RPMI8226 (cell line): ENCODE measurements around the gene ERCC6.
A peak's percentile ranks its signal among the peaks of the same experiment; 100 is the strongest.

ENCODE experiments used
- DNase-seq: peaks from one replicate; pipeline ENCODE4 v3.0.0-alpha.2; 2015

ERCC6 gene

DNA sequence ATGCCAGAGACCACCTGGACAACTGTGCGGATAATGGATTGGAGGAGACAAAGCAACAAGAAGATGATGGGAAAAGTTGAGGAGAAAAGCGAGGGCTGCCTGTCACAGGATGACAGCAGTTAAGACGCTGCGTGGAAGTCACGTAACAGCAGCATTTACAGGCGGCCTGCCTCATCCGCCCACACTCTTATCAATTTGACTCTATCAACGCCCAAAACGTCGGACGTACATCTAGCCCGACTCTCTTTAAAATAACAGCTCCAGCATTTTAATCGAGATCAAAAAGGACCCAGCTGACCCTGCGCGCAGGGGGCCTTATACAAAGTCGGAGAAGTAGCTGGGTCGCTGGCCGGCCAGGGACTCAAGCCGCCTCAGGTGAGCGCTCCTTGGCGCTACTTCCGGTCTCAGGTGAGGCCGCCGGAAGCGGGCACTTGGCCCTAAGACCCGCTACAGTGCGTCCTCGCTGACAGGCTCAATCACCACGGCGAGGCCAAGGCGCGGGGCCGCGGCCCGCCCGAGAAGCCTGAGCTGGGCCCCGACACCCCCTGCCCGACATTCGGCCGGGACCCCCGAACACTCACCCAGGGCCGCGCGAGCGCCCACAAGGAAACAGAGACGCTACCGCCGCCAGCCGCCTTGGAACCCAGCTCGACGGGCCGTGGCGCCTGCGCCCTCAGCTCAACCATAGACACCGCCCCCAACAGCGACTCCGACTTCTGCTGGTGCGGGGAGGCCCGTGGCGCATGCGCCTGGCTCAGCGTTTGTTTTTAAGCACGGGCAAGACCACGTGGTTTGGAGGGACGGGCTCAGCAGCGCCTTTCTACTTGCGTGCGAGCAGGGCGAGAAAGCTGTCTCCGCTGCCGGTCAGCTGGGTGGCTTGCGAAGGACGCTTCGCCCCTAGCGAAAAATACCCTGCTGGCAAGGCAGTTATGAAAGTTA lies at the start of gene ERCC6:
TSS of gene ERCC6 (minus strand) at position 741 of the 939 bp plus-strand sequence.
- DNase-seq: peak; percentile 95

DNA sequence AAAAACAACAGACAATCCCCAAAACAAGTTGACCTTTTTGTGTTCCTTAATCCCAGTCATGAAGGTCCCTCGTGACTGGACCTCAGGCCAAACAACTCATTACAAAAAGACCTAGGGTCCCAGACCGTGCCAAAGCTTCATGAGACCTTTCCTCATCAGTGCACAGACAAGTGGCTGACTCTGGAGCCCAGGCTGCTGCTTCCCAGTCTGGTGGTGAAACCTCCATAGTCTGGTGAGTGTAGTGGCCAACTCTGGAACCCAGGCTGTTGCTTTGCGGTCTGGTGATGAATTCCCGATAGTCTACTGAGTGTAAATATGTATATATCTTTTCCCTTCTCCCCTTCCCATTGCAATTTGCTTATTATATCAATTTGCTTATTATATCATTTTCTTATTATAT lies 49.1 kb upstream of the ERCC6 start:
- no peak for DNase-seq

DNA sequence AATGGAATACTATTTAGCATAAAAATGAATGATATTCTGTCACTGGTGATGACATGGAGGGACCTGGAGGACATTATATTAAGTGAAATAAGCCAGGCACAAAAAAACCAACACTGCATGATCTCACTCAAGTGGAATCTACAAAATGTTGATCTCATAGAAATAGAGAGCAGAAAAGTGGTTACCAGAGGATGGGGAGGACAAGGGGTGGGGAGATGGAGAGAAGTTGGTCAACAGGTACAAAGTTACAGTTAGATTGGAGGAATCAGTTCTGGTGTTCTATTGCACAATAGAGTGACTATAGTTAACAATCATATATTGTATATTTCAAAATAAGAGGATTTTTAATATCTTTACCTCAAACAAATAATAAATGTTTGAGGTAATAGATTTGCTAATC lies 46.5 kb upstream of the ERCC6 start:
- no peak for DNase-seq

DNA sequence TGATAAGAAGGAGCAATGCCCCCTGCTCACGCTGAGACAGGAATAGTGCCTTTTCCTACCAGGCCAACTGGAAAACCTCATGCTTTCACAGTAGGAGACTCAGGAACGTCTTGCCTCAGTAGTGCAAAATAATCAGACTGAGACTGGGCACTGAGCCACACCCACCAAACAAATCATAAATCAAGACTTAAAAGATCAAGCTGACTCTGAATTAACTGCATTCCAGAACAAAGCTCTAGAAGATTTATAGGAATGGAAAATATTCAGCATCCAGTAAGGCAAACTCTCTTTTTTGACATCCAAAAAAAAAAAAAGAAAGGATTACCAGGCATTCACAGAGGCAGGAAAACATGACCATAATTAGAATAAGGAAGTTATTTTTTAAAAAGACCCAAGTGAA lies 40.7 kb upstream of the ERCC6 start:
- DNase-seq: no peak

DNA sequence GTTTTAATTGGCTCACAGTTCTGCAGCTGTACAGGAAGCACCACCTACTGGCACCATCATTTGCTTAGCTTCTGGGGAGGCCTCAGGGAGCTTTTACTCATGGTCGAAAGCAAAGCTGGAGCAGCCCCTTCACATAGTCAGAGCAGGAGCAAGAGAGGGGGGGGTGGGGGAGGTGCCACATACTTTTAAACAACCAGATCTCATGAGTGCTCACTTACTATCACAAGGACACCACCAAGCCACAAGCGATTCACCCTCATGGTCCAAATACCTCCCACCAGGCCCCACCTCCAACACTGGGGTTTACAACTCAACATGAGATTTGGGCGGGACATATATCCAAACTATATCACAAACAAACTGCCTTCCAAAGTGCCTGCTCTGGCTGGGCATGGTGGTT lies 39.5 kb upstream of the ERCC6 start:
- DNase-seq: no peak

DNA sequence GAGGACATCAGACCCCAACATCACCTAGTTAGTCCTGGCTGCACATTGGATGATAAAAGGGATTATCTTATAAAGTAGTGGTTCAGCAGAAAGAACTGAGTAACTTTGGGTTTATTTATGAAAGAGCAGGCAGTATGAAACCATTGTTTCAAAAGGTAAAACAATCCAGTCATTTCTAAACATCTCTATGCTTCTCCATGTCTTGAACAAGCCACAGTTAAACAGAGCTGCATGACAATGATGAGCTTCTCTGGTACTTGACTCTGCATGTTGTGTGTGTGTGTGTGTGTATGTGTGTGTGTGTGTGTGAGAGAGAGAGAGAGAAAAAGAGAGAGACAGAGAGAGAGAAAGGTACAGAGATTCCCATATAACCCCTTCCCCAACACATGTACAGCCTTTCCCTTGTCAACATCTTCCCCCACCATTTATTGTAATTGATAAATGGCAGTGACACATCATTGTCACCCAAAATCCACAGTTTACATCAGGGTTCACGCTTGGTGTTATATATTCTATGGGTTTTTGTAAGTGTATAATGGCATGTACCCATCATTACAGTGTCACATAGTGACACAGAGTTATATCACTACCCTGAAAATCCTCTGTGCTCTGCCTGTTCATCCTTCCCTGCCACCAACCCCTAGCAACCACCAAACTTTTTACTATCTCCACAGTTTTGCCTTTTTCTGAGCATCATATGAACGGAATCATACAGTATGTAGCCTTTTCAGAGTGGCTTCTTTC lies 38.4 kb upstream of the ERCC6 start:
- no peak for DNase-seq

DNA sequence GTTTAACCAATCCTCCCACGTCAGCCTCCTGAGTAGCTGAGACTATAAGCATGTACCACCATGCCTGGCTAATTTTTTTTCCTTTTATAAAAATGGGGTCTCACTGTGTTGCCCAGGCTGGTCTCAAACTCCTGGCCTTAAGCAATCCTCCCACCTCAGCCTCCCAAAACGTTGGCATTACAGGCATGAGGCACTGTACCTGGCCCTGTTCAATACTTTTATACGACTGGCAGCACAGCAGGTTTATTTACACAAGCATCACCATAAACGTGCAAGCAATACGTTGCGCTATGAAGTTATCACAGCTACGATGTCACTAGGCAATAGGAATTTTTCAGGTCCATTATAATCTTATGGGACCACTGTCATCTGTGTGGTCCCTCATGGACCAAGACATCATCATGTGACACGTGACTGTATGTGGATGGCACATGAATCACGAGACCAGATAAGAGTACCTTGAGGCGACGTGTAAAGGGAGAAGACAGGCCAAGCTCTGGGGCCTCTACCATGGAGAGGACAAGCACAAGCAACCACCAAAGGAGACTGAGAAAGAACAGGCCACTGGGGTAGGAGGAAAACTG lies 36.7 kb upstream of the ERCC6 start:
- DNase-seq: no peak

DNA sequence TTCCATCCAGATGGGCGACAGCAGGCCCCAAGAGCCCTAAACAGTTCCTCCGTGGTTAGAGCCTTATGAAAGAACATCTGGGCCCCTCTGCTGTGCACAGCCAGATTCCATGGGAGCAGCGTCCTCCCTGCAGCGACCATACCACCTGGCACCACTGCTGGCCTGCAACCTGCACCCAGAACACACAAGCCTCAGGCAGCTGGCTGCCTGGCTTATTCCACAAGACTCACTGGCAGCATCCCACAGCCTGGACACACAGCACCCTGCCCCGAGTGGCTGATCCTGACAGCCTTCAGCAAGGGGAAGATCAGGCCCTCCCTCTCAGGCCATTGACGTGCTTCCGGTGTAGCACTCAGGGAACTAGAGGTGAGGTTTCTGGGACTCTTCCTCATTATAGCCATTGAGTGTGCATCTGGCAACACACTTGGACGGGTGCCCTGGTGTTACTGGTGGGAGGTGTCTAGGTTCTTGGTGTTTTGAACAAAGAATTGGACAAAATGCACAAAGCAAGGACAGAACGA lies 33.7 kb upstream of the ERCC6 start:
- peak; percentile 27 for DNase-seq

DNA sequence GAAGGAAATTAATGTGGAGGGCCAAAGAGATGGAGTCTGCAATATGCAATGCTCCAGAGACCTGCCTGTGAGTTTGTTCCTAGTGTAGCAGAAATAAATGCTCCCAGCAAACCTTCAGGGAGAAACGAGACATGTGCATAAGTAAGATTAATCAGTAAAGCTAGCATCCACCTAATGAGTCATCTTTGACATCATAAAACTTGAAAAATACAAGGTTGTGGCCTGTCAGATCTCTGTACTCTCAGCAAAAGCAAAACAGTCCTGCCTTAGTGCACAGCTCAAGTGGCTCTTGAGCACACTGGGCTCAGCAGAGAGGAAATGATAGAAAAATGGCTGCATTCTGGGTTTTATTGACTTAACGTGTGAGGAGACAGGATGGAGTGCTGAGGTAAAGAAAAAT lies 32.5 kb upstream of the ERCC6 start:
- no peak for DNase-seq

DNA sequence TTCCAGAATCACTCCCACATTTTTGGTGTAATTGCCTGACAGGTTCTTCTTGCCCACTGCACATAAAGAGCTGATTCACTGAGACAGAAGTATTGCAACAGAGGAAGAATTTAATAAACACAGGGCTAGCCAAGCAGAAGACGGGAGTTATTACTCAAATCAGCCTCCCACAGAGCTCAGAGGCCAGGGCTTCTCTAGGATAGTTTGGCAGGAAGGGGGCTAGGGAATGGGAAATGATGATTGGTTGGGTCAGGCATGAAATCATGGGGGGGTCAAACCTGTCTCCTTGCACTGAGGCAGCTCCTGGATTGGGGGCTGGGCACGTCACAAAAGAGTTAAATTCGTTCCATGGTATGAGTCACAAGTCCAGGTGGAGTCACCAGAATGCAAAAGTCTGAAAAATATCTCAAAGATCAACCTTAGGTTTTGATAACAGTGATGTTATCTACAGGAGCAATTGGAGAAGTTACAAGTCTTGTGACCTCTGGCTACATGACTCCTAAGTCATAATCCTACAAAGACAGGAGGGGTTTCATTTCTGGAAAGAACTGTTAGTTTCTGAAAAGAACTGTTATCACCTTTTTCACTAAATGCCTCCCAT lies 30.2 kb upstream of the ERCC6 start:
- no peak for DNase-seq

DNA sequence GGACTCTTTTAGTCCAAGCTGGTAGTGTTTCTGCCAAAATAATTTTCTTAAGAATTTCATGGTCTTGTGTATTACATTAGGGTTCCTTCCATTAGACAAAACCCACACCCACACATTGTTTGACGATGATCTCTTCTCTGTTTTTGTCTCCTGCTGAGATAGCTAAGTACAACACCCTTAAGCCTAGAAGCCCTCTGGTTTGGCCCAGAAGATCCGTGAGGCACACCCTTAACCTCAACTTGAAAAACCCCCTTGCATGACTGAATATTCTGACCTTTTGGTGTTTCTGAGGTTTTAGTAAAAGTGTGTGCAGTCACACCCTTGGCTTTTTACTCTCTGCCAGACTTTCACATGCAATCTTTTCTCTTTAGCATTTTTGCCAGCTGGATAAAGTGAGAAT lies 29.3 kb upstream of the ERCC6 start:
- no peak for DNase-seq

DNA sequence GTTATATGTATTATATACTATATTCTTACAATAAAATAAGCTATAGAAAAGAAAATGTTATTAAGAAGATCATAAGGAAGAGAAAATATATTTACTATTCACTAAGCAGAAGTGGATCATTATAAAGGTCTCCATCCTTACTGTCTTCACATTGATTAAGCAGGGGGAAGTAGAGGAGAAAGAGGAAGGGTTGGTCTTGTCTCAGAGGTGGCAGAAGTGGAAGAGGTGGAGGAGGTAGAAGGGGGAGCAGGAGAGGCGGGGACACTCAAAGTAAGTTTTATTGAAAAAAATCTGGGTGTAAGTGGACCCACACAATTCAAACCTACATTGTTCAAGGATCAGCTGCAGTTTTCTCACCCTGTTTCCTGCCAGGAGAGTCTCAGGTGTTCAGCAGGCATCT lies 28.9 kb upstream of the ERCC6 start:
- DNase-seq: no peak

DNA sequence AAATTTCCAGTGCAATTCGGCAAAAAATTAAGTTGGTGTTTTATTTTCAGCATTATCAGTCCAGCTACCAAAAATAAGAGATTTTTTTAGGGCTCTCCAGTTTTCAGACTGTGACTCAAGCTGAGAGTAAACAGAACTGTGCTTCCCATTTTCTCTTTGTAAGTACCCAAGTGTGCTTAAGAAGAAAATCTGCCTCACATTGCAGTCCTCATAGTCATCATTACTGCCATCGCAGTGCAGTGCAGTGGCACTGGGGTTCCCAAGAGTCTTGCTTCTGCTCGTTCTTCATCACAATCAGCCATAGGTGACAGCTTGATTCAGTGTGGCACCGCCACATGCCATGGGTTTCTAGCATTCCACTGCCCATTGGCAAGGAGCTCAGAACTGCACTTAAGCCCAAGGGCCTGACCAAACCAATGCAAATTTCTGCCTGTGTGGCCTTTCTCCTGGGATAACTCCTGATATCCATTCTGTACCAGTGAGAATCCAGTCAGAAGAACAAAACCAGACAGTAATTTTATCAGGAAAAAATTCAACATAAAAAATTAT lies 25.6 kb upstream of the ERCC6 start:
- no peak for DNase-seq

DNA sequence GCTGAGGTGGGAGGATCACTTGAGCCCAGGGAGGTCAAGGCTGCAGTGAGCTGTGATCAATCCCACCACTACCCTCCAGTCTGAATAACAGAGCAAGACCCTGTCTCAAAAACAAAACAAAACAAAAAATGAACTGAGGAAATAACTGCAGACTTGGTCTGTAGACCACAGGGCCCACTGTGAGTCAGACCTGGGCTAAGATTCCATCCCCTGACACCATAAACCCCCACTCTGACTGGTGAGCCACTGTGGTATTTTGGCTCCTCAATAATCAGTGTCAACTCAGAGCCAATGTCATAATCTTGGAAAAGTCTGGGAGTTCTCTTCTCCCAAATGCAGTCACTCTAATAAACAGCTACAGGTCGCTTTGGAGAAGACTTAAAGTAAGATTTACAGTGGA lies 24.0 kb upstream of the ERCC6 start:
- no peak for DNase-seq

DNA sequence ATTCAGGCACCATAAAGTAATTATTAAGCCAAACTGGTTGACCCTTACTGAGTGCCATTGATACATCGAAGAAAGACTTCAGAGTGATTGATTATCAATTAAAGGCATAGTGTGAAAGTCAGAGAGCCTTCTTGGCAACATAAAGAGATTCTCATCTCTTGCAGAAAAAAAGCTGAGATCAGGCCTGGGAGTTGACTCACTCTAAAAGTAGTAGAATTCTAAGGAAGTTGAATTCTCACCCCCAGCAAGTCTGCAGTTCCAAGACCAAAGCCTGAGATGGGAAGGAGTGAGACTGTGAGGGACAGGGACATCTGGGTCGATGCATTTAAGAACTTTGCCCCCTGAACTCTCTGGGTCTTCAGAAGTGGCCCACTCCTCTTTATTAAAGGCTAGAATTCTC lies 21.6 kb upstream of the ERCC6 start:
- DNase-seq: no peak

DNA sequence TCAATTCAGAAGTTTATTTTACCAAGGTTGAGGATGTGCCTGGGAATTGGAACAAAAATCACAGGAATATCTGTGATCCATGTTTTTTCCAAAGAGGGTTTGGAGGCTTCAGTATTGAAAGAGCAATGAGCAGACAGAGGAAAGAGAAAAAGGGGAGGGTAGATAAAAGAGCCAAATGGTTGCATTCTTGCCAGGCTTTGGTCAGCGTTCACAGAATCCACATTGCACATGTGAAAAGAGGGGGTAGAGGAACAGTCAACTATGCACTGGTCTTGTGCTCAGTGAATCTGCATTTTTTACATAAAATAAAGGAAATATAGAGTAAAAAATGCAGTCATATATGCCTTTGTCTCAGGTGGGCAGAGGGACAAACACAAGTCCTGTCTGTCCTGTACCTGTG lies 20.6 kb upstream of the ERCC6 start:
- DNase-seq: no peak

DNA sequence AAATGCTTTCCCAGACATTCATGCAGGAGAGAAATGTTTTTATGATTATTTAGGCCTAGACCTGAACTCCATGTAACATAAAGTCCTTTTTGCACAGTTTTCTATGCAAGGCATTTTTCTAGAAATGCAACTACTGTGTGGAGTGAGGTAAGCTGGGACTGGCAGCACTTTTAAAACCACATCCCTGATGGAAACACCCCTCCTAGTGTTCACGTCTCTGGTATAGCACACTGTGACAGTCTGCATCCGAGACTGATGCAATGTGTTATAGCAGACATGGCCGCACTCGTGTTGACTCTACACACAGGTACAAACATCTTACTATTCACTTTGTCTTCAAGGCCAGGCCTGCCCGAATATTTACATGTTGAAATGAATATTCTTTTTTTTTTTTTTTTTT lies 19.3 kb upstream of the ERCC6 start:
- no peak for DNase-seq

DNA sequence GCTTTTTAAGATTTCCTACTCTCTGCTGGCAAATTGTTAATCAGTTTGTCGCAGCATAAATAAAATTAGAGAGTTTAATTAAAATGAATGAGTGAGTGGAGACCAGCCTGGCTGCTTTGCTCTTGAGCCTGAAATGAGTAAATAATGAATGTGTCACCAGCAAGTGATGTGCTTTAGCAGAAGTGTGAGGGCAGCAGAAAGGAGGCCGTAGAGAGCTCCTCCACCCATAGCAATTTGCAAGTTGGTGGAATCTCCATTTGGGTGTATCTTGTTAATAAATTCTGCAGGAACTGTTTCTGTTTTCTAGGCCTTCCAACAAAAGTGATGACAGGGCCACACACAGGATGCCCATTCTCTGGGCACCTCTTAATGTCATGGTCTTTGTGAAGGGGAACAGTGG lies 18.8 kb upstream of the ERCC6 start:
- no peak for DNase-seq

DNA sequence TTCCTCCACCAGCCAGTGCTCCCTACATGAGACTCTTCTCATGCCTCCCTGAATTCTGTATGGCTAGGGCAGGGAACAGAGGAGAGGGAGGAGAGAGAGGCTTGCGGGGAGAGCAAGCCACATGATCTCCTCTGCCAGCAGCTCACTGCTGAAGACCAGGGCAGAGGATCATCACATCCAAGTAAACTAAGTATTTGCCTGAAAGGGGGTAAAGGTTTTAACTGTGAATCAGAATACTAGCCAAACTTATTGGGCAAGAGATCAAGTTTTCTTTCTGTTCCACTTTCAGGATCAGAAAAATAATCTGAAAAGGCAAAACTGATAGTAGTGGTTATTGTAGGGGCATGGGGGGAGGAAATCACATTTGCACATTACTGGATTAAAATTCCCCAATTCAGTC lies 17.8 kb upstream of the ERCC6 start:
- DNase-seq: no peak

DNA sequence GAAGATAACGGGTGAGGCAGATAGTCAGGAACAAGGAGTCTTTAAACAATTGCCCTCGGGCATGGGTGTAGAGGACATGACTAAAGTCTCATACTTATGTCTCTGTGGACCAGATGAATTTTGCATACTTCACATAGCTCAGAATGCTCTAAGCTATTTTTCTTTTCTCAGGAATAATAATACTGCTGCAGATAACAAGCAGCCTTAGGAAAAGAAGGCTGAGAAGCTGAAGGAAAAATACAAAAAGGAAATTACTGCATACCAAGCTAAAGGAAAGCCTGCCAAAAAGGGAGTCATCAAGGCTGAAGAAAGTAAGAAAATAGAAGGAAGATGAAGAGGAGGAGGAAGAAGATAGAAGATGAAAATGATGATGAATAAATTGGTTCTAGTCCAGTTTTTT lies 13.4 kb upstream of the ERCC6 start:
- DNase-seq: no peak

DNA sequence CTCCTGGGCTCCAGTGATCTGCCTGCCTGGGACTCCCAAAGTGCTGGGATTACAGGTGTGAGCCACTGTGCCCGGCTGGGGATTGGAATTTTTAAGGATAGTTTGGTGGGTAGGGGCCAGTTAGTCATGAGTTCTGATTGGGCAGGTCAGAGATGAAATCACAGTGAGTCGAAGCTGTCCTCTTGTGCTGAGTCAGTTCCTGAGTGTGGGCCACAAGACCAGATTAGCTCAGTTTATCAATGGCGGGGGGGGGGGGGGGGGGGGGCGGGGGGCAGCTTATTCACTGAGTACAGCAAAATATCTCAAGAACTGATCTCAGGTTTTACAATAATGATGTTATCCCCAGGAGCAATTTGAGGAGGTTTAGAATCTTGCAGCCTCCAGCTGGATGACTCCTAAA lies 11.6 kb upstream of the ERCC6 start:
- DNase-seq: no peak

DNA sequence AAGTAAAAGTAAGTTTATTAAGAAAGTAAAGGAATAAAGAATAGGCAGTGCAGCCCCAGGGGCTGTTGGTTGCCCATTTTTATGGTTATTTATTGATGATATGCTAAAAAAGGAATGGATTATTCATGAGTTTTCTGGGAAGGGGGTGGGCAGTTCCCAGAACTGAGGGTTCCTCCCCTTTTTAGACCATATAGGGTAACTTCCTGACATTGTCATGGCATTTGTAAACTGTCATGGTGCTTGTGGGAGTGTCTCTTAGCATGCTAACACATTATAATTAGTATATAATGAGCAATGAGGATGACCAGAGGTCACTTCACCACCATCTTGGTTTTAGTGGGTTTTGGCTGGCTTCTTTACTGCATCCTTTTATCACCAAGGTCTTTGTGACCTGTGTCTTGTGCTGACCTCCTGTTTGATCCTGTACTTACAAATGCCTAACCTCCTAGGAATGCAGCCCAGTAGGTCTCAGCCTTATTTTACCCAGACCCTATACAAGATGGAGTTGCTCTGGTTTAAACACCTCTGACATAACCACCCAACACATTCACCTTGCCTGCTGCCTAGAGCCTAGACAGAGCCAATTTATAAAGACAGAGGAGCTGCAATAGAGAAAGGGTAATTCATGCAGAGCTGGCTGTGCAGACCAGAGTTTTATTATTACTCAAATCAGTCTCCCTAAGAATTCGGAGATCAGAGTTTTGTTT lies 10.9 kb upstream of the ERCC6 start:
- no peak for DNase-seq
